ENCODE measurements around the gene KRT83.
A peak's percentile ranks its signal among the peaks of the same experiment; 100 is the strongest.
"Not testable (repeated sequence)": the region's sequence is repeated elsewhere in the genome, so short reads cannot be mapped to it uniquely, and the experiment has no call there.

KRT83 gene

GRCh38 chr12:52352951-52353350 lies 31.8 kb upstream of the KRT83 start:
- no peak for DNase-seq

GRCh38 chr12:52351196-52352059 lies 30.2 kb upstream of the KRT83 start:
- peak; percentile 14 to 29 for DNase-seq

GRCh38 chr12:52350786-52351185 lies 29.6 kb upstream of the KRT83 start:
- no peak for DNase-seq

- DNase-seq: no peak
These were observed 28.9 kb upstream of the KRT83 start for GRCh38 chr12:52350021-52350620.

- no peak for DNase-seq
These were observed 28.0 kb upstream of the KRT83 start for GRCh38 chr12:52349196-52349595.

- no peak for DNase-seq
These were observed 26.6 kb upstream of the KRT83 start for GRCh38 chr12:52347551-52348510.

GRCh38 chr12:52347016-52347415 lies 25.8 kb upstream of the KRT83 start:
- DNase-seq: no peak

- peak; percentile 36 to 51 for DNase-seq
These were observed 25.4 kb upstream of the KRT83 start for GRCh38 chr12:52346593-52346992.

GRCh38 chr12:52345041-52345440 lies 23.8 kb upstream of the KRT83 start:
- not testable (repeated sequence) for DNase-seq

- no peak for DNase-seq
These were observed 22.9 kb upstream of the KRT83 start for GRCh38 chr12:52344111-52344510.

- DNase-seq: no peak
These were observed 22.4 kb upstream of the KRT83 start for GRCh38 chr12:52343550-52343949.

GRCh38 chr12:52342781-52343490 lies 21.7 kb upstream of the KRT83 start:
- DNase-seq: no peak

- DNase-seq: no peak
These were observed 19.9 kb upstream of the KRT83 start for GRCh38 chr12:52341066-52341580.

- DNase-seq: no peak
These were observed 17.2 kb upstream of the KRT83 start for GRCh38 chr12:52338241-52338960.

GRCh38 chr12:52337054-52337453 lies 15.9 kb upstream of the KRT83 start:
- no peak for DNase-seq

GRCh38 chr12:52336641-52337040 lies 15.4 kb upstream of the KRT83 start:
- no peak for DNase-seq

GRCh38 chr12:52335598-52336262 lies 14.5 kb upstream of the KRT83 start:
- no peak for DNase-seq

- DNase-seq: no peak
These were observed 13.0 kb upstream of the KRT83 start for GRCh38 chr12:52334185-52334584.

- no peak for DNase-seq
These were observed 12.1 kb upstream of the KRT83 start for GRCh38 chr12:52333321-52333720.

- no peak for DNase-seq
These were observed 11.2 kb upstream of the KRT83 start for GRCh38 chr12:52332381-52332780.

GRCh38 chr12:52331833-52332232 lies 10.6 kb upstream of the KRT83 start:
- DNase-seq: no peak

Measured in hippocampal formation (tissue), 2 donors.